ENCODE data around the gene TIGAR. TPM values are rescaled to one million over a fixed set of nuclear protein-coding genes. Genes with fewer than 3 reads are reported as not detected.

The TIGAR gene
- total RNA-seq, 1 experiment from 2014 or later: 27.5 TPM

GRCh38 chr12:4369548-4369947, 48.5 kb downstream of the TIGAR start:
- H3K23ac ChIP-seq (ENCODE audit: insufficient read length, low read depth, low read length): no peak overlapping the region
- no peak overlapping the region for H2AK5ac ChIP-seq (ENCODE audit: insufficient read length, low read length)
- no peaks in the 10 kb centered on the region for H3K27me3 ChIP-seq (ENCODE audit: insufficient read depth, low read length)
- no peaks in the 10 kb centered on the region for H3K9me3 ChIP-seq (ENCODE audit: control insufficient read depth, low read depth, low read length)
- no peaks in the 10 kb centered on the region for H3K79me1 ChIP-seq (ENCODE audit: insufficient read depth, low read depth, low read length, poor library complexity, severe bottlenecking)
- no peak overlapping the region for H3K4ac ChIP-seq (ENCODE audit: low read depth, low read length)
- no peaks in the 10 kb centered on the region for H3K79me2 ChIP-seq (ENCODE audit: insufficient read depth, low read length)
- H2BK20ac ChIP-seq (ENCODE audit: low read depth, low read length, poor library complexity, severe bottlenecking): no peak overlapping the region
- H2BK12ac ChIP-seq (ENCODE audit: insufficient read length, low read depth, low read length): no peak overlapping the region
- H4K5ac ChIP-seq (ENCODE audit: insufficient read length, low read depth, low read length): no peak overlapping the region
- H4K91ac ChIP-seq (ENCODE audit: insufficient read length, low read depth, low read length): no peak overlapping the region
- no peak overlapping the region for H2BK15ac ChIP-seq (ENCODE audit: low read depth, low read length)
- H2AFZ ChIP-seq (ENCODE audit: low read length): no peak overlapping the region
- no CpG with 5 or more reads among the region's 4 CpGs for WGBS (ENCODE audit: extremely low coverage, insufficient read length, low lambda C conversion rate)
- Mint-ChIP-seq H3K36me3 (ENCODE audit: insufficient read depth in 1 of 3, low read depth in 3 of 3) (no peaks in the 10 kb centered on the region), H3K27me3 (ENCODE audit: low read depth) (peaks cover 2% of the 10 kb centered on the region), H3K4me1 (no peaks in the 10 kb centered on the region), H3K4me3 (no peak overlapping the region), H3K9me3 (no peaks in the 10 kb centered on the region; a peak in 1 of 5 replicates), H3K27ac (no peak overlapping the region)
- no peak for TF ChIP-seq CTCF (conservative IDR thresholded peaks at IDR 0.05)
- no peak overlapping the region for H3K18ac ChIP-seq (ENCODE audit: insufficient read length, low read depth, low read length)
- no peak overlapping the region for H3T11ph ChIP-seq (ENCODE audit: low read length)
- peaks cover 2% of the 10 kb centered on the region for H4K20me1 ChIP-seq (ENCODE audit: control insufficient read depth, insufficient read depth, insufficient read length)
- no peak overlapping the region for H2BK5ac ChIP-seq (ENCODE audit: insufficient read length, low read length)
- no peak for DNase-seq
- H3K4me2 ChIP-seq (ENCODE audit: insufficient read depth, insufficient read length, low read length): no peak overlapping the region
- no peak overlapping the region for H2BK120ac ChIP-seq (ENCODE audit: low read depth, low read length, poor library complexity, severe bottlenecking)
- no peaks in the 10 kb centered on the region for H3K23me2 ChIP-seq (ENCODE audit: insufficient read length, low read depth, low read length, poor library complexity, severe bottlenecking)
- H3K14ac ChIP-seq (ENCODE audit: insufficient read depth, low read length): no peak overlapping the region
- H4K8ac ChIP-seq (replicated peaks; ENCODE audit: insufficient read length, low read depth, low read length): no peak overlapping the region
- H3K9ac ChIP-seq (ENCODE audit: extremely low read depth, insufficient read length, low read length): no peak overlapping the region
- H3K27ac ChIP-seq (ENCODE audit: insufficient read length, low read depth, low read length): no peak overlapping the region
- no peak overlapping the region for H3K56ac ChIP-seq (ENCODE audit: insufficient read length, low read depth, low read length)
- H3K4me1 ChIP-seq (ENCODE audit: insufficient read depth, low read length): no peaks in the 10 kb centered on the region
